GF-D8 (cell line): ENCODE data around the gene TTC17.

Source experiments
- DNase-seq: peaks from one replicate; lab custom pipeline; 2025; lab: John Stamatoyannopoulos, UW

TTC17 gene

DNA sequence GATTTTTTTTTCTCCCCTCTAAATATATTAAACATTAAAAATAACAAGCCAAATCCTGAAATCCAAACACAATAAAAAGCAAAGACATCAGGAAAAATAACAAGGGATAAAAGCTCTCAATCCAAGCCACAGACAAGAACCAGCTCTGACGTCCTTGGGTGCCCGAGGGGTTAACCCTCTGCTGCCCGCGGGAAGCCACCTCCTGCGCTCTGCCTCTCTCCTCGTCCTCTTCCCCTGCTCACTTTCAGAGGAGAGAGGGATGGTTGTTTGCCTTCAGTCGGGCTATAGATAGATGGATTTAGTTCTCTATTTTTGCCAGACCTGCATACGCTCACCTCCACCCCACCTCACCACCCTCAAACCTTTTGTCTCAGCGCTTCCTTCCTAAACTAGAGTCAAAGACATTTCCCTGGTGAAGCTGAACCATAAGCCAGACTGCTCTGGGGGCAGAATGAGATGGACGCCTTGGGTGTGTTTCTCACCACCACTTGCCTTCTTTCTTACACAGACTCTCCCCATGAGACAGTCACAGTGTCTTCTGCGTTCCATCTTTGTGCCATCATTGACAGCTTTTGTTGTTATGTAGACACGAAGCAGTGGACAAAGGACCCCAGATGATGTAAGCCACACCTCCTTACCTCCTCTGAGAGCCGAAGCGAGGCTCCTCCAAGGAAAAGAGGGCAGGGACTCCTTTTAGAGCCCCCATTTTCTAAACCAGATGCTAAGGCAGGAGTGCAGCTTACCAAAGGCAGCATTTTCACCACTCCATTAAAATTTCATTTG, 179.3 kb downstream of the TTC17 start:
- DNase-seq: no peak

DNA sequence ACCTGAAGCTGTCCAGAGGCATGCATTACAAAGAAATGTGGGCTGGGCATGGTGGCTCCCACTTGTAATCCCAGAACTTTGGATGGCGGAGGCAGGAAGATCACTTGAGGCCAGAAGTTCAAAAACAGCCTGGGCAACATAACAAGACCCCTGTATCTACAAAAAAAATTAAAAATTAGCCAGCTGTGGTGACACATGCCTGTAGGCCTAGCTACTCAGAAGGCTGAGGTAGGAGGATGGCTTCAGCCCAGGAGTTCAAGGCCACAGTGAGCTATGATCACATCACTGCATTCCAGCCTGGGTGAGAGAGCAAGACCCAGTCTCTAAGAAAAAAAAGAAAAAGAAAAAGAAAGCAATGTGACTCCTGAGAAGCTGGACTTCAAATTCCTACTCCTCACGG, 183.3 kb downstream of the TTC17 start:
- DNase-seq: no peak

DNA sequence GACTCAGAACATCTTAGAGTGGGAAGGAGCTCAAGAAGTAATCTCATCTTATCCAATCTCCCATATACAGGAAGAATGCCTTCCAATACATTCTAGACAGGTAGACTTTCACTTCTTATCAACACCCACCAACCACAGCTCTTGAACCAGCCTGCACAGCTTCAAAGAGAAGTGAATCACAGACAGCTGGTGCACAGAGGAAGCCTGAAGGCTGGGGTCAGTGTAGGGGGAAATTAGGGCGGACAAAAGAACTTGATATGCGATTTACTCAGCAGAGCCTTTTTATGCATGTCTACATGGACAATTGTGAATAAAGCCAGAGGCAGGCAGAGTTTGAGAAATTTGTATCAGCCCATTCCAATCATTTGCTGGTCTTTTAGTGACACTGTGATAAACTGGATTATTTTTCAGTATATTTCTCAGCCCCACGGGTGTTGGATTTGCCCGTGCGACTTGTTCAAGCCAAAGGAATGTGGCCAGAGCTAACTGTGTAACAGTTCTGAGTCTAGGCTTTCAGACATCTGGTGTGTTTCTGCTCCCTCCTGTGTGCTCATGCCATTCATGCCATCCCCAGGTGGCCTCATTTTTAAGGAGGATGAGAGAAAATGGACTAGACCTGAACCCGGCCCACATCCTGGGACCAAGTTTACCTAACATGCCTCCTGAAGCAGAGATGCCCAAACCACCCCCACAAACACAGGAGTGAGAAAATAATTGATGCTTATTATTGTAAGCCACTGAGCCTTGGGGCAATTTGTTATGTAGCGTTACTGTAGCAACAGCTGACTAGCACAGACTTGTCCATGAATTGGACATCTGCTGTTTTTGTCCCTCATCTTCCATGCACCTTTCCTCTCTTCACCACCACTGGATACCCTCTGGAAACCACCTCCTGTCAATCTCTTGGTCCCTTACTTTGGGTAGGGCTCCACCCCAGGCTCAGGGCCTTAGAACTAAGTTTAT, 184.3 kb downstream of the TTC17 start:
- no peak for DNase-seq
